Measurements from ENCODE around the gene CLNK.
A peak's percentile ranks its signal among the peaks of the same experiment; 100 is the strongest.

CLNK gene

DNA sequence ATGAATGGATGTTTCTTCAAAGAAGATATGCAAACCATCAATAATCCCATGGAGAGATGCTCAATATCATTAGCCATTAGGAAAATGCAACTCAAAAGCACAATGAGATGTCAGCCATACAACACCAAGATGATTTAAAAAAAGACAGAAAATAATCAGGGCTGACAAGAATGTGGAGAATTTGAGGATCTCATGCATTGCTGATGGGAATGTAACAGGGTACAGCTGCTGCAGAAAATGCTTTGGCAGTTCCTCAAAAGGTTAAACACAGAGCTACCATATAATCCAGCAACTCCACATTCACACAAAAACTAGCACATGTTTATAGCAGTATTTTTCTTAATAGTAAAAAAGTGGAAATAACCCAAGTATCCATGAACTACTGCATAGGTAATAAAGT lies 116.8 kb downstream of the CLNK start:
- TF ChIP-seq, protein P1, sequence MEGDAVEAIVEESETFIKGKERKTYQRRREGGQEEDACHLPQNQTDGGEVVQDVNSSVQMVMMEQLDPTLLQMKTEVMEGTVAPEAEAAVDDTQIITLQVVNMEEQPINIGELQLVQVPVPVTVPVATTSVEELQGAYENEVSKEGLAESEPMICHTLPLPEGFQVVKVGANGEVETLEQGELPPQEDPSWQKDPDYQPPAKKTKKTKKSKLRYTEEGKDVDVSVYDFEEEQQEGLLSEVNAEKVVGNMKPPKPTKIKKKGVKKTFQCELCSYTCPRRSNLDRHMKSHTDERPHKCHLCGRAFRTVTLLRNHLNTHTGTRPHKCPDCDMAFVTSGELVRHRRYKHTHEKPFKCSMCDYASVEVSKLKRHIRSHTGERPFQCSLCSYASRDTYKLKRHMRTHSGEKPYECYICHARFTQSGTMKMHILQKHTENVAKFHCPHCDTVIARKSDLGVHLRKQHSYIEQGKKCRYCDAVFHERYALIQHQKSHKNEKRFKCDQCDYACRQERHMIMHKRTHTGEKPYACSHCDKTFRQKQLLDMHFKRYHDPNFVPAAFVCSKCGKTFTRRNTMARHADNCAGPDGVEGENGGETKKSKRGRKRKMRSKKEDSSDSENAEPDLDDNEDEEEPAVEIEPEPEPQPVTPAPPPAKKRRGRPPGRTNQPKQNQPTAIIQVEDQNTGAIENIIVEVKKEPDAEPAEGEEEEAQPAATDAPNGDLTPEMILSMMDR (IDR thresholded peaks at IDR 0.05; ENCODE audit: low read depth, low read length) = no peak
- no peak overlapping the region for H3K4me3 ChIP-seq (replicated peaks in 1 of 2; ENCODE audit: low read depth in 2 of 2, low read length in 2 of 2)

DNA sequence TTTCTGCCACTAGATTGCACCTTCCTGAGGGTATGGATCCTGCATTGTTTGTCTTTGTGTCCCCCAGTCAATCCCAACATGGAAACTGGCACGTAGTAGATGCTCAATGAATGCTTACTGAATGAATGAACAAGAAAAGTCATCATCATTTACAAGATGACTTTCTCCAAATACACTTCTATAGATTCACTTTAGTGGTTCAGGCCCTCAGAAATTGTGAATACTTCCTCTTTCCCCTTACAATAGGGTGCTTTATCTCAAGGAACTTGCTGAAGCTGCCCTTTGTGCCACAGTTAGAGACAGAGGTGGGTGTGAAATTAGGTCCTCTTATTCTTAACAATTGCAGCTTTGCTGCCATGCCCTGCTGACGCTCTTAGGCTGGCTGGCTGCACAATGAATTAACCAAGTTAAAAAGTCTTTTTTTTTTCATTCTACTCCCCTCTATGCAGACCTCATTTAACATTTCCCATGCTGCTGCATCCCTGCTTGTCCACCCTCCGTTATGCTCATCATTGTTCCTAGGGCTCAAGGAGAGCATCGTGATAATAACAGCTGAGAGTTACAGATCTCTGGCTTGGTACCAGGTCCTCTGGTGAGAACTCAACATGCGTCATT lies 119.3 kb downstream of the CLNK start:
- TF ChIP-seq, protein P1 (IDR thresholded peaks at IDR 0.05; ENCODE audit: low read depth, low read length) = no peak
- no peak for DNase-seq (ENCODE audit: low read depth in 2 of 2)
- no peak overlapping the region for H3K4me3 ChIP-seq (replicated peaks in 1 of 2; ENCODE audit: low read depth in 2 of 2, low read length in 2 of 2)

More for the DNA sequence above, 116.8 kb downstream of the CLNK start:
- peak in 1 of 2 donors; percentile 19 for DNase-seq (ENCODE audit: low read depth in 2 of 2)

DNA sequence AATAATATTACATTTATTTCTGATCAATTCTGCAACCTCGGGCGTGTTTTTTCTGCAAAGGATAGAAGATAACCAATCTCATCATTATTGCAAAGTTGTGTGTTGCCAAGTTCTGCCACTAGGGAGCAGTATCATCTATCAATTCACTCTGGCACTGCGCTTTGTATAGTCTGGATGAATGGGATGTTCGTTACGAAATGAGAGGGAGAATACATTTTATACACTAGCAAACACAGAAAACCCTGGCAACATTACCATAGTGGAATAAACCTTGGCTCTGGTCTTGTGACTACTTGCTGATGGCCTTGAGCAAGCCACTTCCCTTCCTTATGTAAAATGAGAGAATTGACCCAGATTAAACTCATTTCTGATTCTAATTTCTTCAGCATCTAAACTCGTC lies 129.9 kb downstream of the CLNK start:
- no peak overlapping the region for H3K4me3 ChIP-seq (replicated peaks in 1 of 2; ENCODE audit: low read depth in 2 of 2, low read length in 2 of 2)
- peak; percentile 73 to 84 for DNase-seq (ENCODE audit: low read depth in 2 of 2)
- TF ChIP-seq, protein P1 (IDR thresholded peaks at IDR 0.05; ENCODE audit: low read depth, low read length) = peak; percentile 73

DNA sequence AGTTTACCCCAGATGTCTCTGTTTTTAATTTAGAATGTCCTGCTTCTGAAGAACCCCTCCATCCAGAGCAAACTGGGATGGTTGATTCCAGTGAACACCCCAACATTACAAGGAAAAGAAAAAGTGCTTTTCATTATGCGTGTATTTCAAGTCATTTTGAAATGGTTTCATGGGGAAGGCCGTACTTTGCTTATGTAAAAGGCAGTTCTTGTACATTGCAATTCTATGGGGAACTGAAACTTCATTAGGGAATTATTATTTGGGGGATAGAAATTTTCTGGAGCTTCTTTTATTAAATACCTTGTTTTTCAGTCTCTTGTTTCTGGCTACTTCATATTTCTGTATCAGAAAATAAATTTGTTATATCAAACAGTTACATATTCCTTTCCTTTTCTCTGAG lies 130.4 kb downstream of the CLNK start:
- no peak overlapping the region for H3K4me3 ChIP-seq (replicated peaks in 1 of 2; ENCODE audit: low read depth in 2 of 2, low read length in 2 of 2)
- TF ChIP-seq, protein P1 (IDR thresholded peaks at IDR 0.05; ENCODE audit: low read depth, low read length) = no peak

DNA sequence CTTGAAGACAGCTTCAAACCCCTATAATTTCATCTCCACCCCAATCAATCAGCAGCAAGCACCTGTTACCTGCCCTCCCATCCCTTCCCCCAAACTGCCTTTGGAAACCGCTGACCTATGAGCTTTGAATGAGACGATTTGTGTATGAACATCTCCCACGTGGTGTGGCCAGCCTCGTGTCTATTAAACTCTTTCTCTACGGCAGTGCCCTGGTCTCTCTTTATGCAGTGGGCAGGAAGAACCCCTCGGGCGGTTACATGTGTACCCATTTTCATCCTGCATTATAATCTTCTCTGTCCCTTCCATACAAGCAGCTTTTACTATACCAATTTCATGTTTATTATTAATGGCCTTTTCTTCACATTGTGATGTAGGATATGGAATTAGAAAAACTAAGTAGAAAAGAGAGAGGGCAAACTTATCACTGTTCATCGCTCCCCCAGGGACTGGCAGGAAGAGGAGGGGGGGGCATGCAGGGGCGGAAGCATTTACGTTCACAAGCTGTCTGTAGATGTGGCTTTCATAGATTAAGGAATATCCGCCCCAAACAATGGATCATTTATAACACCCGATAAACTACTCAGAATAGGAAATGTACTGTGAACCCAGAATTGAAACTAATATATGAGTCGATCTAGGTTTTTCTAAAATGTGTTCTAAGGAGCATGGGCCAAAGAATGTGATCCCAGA lies 131.8 kb downstream of the CLNK start:
- no peak overlapping the region for H3K4me3 ChIP-seq (replicated peaks in 1 of 2; ENCODE audit: low read depth in 2 of 2, low read length in 2 of 2)
- DNase-seq (ENCODE audit: low read depth in 2 of 2) = no peak
- TF ChIP-seq, protein P1 (IDR thresholded peaks at IDR 0.05; ENCODE audit: low read depth, low read length) = no peak

More for the DNA sequence above, 130.4 kb downstream of the CLNK start:
- DNase-seq (ENCODE audit: low read depth in 2 of 2) = no peak

DNA sequence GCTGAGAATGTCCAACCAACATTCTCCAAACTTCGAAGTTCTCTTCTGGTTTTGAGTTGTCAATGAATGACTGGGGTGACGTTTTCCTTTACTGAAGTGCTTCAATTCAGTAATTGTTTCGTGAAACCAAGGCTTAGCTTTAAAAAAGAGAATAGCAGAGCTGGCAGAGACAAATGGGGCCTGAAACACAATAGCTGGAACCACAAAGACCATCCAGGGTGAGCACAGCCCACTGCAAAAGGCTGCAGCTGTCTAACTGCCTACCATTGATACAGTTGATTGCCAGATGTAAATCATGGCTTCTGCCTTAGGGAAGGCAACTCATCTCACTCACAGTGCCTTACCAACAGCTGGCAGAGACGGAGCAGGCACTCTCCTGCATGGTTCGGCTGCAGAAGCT lies 148.7 kb downstream of the CLNK start:
- TF ChIP-seq, protein P1 (IDR thresholded peaks at IDR 0.05; ENCODE audit: low read depth, low read length) = no peak
- no peak for DNase-seq (ENCODE audit: low read depth in 2 of 2)
- H3K4me3 ChIP-seq (replicated peaks in 1 of 2; ENCODE audit: low read depth in 2 of 2, low read length in 2 of 2) = no peak overlapping the region
